IPS DF 6.9 (cell line): ENCODE data around the gene CHD9.

Experiments used
- DNase-seq: peaks from one replicate; pipeline ENCODE4 v3.0.0-alpha.2; 2013; ENCODE audit warnings: low read depth, low spot score
- H3K27ac ChIP-seq: one replicate; pipeline ENCODE4 v1.5.1; 2013; ENCODE audit warnings: low read length, control low read depth
- H3K27me3 ChIP-seq: 2 replicates; pipeline ENCODE4 v1.6.1; 2013; ENCODE audit warnings: mild to moderate bottlenecking, low read length; ENCODE audit not compliant: control insufficient read depth, insufficient read depth
- H3K36me3 ChIP-seq: 2 replicates; pipeline ENCODE4 v1.6.1; 2013; ENCODE audit warnings: low read length; ENCODE audit not compliant: control insufficient read depth, insufficient read depth
- H3K4me1 ChIP-seq: 2 replicates; pipeline ENCODE4 v1.6.1; 2013; ENCODE audit warnings: low read length; ENCODE audit not compliant: control insufficient read depth, insufficient read depth
- H3K4me3 ChIP-seq: 2 replicates; pipeline ENCODE4 v1.5.1; 2013; ENCODE audit warnings: mild to moderate bottlenecking, low read length
- H3K9me3 ChIP-seq: 2 replicates; pipeline ENCODE4 v1.6.1; 2013; ENCODE audit warnings: low read length, inconsistent platforms; ENCODE audit not compliant: control insufficient read depth, insufficient read depth
- WGBS: extraction: QIAGEN DNeasy Blood & Tissue Kit; methylation state at CpG from one replicate; pipeline ENCODE4 v1.1.7; 2013; ENCODE audit warnings: mixed read lengths, missing lambda C conversion rate; ENCODE audit not compliant: insufficient read length, insufficient coverage; 5-methylcytosine and 5-hydroxymethylcytosine counted together

CHD9 gene

DNA sequence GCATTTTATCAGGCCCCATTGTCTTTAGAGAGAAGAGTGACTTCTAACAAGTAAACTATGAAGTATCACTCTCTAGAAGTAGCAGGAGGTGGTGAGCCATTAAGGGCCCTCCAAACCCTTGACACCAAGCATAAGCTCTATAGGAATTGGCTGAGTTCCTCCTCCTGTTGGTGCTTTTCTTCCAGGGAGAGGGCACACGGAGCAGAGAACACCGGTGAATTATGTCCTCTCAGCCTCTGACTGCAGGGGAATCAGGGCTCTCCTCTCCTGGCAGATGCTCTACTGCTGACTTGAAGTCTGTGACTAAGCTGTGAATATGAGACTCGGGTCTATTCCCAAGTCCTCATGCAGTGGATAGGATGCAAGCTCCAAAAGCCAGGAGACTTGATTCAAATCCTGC lies 32.3 kb downstream of the CHD9 start:
- no peak overlapping the region for H3K4me3 ChIP-seq
- DNase-seq = no peak
- no peaks in the 10 kb centered on the region for H3K27me3 ChIP-seq
- H3K4me1 ChIP-seq = peaks cover 13% of the 10 kb centered on the region
- H3K36me3 ChIP-seq = no peaks in the 10 kb centered on the region
- no peak overlapping the region for H3K27ac ChIP-seq
- no peaks in the 10 kb centered on the region for H3K9me3 ChIP-seq
- no CpG with 5 or more reads among the region's 3 CpGs for WGBS

DNA sequence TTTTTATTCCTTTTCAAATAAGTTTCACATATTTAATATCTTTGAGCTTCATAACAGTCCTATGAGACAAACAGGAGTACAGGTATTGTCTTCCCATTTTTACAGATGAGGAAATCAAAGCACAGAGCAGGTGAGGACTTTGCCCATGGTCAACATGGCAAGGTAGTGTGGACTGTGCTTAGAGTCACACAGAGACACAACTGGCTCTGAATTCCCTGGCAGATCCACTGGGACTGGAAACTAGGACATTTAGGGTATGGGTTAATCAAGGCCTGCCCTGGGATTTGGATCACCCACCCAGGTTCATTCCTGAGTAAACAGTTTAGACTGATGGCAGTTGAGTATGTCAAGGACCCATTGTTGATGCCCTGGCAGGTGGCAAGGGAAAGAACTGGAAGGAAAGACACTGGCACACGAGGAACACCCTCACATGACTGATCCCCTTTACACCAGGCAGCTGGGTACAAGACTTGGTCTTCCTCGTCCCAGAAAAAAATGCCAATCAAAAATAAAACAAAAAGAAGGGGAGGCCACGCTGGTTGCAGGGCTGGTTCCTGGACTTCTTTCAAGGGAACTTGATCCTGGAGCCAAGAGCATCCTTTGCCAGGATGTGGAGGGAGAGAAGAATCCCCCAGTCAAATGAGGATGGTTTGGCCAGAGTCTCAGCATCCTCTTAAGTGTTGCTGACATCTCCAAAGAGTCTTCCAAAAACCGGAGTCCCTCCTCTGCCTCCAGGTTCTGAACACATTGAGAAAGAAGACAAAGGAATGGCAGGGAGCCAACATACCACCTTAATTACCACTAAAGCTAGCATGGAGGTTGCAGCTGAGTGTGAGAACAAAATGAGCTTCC lies 34.9 kb downstream of the CHD9 start:
- Histone ChIP-seq H3K27ac (no peak overlapping the region), H3K4me3 (no peak overlapping the region), H3K36me3 (no peaks in the 10 kb centered on the region), H3K9me3 (no peaks in the 10 kb centered on the region), H3K27me3 (no peaks in the 10 kb centered on the region), H3K4me1 (peaks cover 10% of the 10 kb centered on the region)
- no CpG with 5 or more reads among the region's 4 CpGs for WGBS
- no peak for DNase-seq

DNA sequence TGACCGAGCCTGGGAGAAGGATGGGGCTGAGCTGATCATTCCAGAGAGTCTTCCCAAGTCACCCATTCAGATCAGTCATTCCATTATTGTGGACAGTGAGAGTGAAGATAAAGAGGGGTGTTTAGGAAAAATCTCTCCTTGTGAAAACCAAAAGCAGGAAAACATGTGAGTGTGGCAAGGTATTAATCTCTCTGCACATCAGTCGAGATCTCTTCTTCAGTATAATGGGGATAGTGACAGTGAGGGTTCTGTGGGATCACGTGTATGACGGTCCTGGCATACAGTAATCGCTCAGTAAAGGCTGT lies 35.4 kb downstream of the CHD9 start:
- Histone ChIP-seq H3K9me3 (no peaks in the 10 kb centered on the region), H3K27me3 (no peaks in the 10 kb centered on the region), H3K27ac (no peak overlapping the region), H3K4me3 (no peak overlapping the region), H3K4me1 (peaks cover 10% of the 10 kb centered on the region), H3K36me3 (no peaks in the 10 kb centered on the region)
- no peak for DNase-seq
- no CpG with 5 or more reads among the region's 5 CpGs for WGBS

DNA sequence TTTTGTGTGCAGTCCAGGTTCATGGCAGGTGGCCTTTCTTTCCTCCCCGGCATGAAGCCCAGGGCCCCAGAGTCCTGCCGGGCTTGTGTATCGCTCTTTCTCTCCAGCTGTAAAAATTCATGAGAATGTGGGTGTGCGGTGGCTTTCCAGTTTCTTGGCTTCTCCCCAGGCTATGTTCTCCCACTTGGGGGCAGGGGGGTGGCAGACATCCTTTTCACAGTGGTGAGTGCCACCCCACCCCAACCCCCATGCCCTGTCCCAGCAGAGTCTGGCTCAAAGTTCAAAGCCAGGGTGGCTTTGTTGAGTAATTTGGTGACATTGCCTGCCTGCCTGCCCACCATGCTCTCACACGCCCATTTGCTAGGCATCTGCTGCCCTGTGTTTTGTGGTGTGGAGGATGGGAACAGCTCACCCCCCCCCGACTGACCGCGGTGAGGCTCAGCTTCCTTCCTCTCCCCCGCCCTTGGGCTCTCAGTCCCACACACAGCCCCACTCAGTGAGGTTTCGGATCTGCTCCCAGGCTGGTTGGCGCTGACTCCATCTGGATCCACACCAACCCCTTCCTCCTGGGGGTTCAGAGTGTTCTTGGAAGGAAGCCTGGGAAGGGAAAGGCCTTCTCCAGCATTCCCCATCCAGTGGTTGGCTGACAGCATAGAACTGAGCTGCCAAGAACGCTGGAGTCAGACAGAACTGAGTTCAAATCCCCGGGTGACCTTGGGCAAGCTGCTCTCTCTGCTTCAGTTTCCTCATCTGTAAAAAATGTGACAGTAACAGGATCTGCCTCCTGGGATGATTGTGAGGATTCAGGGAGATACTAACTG lies 36.0 kb downstream of the CHD9 start:
- Histone ChIP-seq H3K9me3 (no peaks in the 10 kb centered on the region), H3K4me1 (peaks cover 8% of the 10 kb centered on the region), H3K4me3 (no peak overlapping the region), H3K36me3 (no peaks in the 10 kb centered on the region), H3K27ac (no peak overlapping the region), H3K27me3 (no peaks in the 10 kb centered on the region)
- WGBS = no CpG with 5 or more reads among the region's 13 CpGs
- DNase-seq = no peak

DNA sequence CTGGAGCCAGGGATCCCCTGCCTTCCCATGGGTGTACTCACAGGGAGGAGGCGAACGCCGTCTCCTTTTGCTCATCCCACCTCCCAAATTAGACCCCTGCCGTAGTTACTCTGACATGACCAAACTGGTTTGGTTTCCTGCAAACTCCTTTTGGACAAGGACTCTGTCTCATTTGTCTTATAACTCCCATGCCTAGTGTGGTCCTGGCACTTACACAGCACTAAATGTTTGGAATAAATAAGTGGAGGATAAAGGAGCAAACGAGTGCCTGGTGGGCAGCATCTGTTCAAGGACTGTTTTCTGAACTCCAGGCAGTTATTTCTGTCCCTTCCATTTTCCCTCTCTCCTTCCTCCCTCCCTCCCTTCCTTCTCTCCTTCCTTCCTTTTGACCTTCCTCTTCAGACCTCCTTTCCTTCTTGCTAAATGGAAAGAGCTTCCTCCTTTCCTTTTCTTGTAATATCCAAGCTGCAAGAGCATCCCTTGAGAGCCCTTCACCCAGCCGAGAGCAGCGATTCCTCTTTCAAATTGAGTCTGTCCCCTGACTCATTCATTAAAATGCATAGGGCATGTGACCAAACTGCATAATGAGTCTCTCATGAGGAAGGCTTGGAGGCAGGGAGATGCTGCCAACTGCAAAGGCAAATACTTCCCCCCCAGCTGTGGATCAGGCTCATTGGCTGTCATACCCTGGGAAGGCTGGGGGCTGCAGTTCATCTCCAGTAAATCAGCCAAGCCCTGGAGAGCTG lies 36.8 kb downstream of the CHD9 start:
- no CpG with 5 or more reads among the region's 7 CpGs for WGBS
- DNase-seq = no peak
- no peaks in the 10 kb centered on the region for H3K9me3 ChIP-seq
- no peak overlapping the region for H3K27ac ChIP-seq
- H3K36me3 ChIP-seq = no peaks in the 10 kb centered on the region
- H3K4me3 ChIP-seq = no peak overlapping the region
- H3K27me3 ChIP-seq = no peaks in the 10 kb centered on the region
- H3K4me1 ChIP-seq = peaks cover 8% of the 10 kb centered on the region

DNA sequence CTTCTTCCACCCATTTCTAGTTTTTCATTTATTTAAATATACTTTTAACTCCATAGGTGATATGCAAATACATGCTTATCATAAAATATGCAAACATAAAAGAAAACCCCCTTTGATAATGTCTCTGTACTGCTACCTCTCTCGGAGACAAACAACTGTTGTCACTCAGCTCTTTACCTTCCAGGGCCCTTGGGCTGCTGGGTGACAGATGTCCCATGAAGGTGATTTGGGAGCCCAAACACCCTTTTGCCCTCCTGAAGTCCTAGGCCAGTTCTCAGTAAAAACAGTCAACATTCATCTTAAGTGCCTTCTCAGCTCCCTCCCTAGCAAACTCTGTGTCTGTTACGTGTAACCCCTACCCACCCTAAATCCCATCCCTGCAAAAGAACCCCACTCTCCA lies 37.5 kb downstream of the CHD9 start:
- Histone ChIP-seq H3K36me3 (no peaks in the 10 kb centered on the region), H3K27ac (no peak overlapping the region), H3K9me3 (no peaks in the 10 kb centered on the region), H3K4me1 (peaks cover 8% of the 10 kb centered on the region), H3K27me3 (no peaks in the 10 kb centered on the region), H3K4me3 (no peak overlapping the region)
- WGBS = no CpG with 5 or more reads among the region's 2 CpGs
- DNase-seq = no peak

DNA sequence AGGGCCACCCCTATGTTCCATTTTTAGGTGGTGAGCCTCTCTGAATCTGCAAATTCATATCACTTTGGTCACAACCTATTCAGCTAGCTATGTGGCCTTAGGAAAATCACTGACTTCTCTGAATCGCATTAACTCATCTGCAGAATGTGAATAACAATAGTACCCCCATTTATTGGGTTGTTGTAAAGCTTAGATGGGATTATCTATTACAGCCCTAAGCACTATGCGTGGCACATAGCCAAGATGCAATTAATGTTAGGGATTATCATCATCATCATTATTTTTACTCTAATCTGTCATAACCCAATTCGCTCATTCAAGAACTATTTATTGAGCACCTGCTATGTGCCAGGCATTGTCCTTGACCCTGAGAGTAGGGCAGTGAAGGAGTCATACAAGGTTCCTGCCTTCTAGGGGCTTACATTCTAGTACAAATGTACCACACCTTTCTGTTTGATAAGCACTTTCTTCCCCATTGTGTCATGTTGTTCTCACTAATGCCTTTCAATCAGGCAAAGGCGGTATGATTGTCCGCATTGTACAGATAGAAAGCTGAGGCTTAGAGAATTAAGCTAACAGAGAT lies 38.5 kb downstream of the CHD9 start:
- H3K4me1 ChIP-seq = peaks cover 8% of the 10 kb centered on the region
- no peak overlapping the region for H3K27ac ChIP-seq
- no peak overlapping the region for H3K4me3 ChIP-seq
- H3K27me3 ChIP-seq = no peaks in the 10 kb centered on the region
- no peaks in the 10 kb centered on the region for H3K36me3 ChIP-seq
- WGBS = no CpG with 5 or more reads among the region's 5 CpGs
- no peak for DNase-seq
- H3K9me3 ChIP-seq = no peaks in the 10 kb centered on the region

DNA sequence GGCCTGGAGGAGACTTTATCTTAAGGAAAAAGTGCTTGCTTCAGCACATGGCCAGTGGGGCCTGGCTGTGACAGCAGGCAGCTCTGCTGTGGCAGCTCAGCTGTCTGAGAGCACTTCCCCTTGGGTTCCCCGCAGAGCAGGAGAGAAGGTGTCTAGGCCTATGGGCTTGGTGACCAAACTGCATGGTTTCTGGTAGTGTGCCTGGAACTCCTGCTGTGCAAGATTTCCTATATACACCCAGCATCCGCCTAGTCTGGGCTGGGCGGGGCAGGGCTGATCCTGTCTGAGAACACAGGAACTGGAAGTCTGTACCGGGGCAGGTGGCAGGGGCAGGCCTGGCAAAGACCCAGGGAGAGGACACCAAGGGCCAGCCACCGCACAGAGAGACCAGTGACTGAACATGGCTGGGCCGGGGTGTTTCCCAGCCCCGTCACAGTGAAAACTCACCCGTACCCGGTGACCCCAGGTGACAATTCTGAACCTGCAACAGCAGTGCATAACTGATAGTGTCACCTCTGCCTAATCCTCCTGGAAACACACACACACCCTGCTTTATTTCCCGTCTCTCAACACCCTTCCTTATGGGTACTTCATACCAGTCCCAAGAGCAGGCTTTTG lies 39.3 kb downstream of the CHD9 start:
- H3K36me3 ChIP-seq = no peaks in the 10 kb centered on the region
- WGBS = no CpG with 5 or more reads among the region's 10 CpGs
- no peak for DNase-seq
- H3K4me1 ChIP-seq = peaks cover 12% of the 10 kb centered on the region
- no peak overlapping the region for H3K4me3 ChIP-seq
- H3K27me3 ChIP-seq = no peaks in the 10 kb centered on the region
- H3K27ac ChIP-seq = no peak overlapping the region
- H3K9me3 ChIP-seq = no peaks in the 10 kb centered on the region

DNA sequence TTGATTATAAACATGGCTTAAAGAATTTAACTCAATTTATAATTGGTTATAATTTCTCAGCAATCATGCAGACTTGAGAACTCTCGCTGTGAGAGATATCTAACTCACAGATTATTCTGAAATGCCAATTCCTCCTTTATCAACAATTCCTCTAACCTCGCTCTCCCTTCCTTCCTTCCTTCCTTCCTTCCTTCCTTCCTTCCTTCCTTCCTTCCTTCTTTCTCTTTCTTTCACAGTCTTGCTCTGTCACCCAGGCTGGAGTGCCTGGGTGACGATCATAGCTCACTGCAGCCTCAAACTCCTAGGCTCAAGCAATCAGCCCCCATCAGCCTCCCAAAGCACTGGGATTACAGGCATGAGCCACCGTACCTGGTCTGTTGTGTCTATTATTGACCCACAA lies 42.4 kb downstream of the CHD9 start:
- Histone ChIP-seq H3K36me3 (no peaks in the 10 kb centered on the region), H3K27me3 (no peaks in the 10 kb centered on the region), H3K4me3 (no peak overlapping the region), H3K27ac (no peak overlapping the region), H3K9me3 (no peaks in the 10 kb centered on the region), H3K4me1 (peaks cover 5% of the 10 kb centered on the region; the same call in 1 of the 2 replicates)
- DNase-seq = no peak
- 100% methylated on average over 1 of the region's 4 CpGs for WGBS
